Measurements from ENCODE around the gene RPH3AL.

- no peak for TF ChIP-seq CTCF (IDR thresholded peaks at IDR 0.05)
- no peak for TF ChIP-seq ZFX (IDR thresholded peaks at IDR 0.05; ENCODE audit: borderline replicate concordance)
Observed at GRCh38 chr17:252456-252855, 100.2 kb downstream of the RPH3AL start.

All from 22Rv1 (cell line).